ENCODE measurements around the gene GAL3ST3.
"Not testable (repeated sequence)": the region's sequence is repeated elsewhere in the genome, so short reads cannot be mapped to it uniquely, and the experiment has no call there.

The GAL3ST3 gene

DNA sequence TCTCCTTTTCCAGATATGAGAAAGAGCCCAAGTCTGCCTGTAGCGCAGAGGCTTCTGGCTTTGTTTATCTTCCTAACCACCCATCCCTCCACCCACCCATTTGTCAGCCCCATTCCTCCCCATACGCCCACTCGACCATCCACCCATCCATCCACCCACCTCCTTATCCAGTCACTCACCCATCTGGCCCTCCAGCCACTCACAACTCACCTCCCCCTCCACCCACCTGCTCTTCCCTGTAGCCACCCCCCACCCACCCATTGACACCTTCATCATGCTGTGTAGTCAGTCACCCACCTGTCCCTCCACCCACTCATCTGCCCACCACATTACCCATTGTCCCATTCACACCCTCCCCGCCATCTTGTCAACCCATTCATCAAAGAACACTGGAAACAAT lies 31.6 kb downstream of the GAL3ST3 start:
- no peak overlapping the region for H3K4me3 ChIP-seq (ENCODE audit: low read length)

DNA sequence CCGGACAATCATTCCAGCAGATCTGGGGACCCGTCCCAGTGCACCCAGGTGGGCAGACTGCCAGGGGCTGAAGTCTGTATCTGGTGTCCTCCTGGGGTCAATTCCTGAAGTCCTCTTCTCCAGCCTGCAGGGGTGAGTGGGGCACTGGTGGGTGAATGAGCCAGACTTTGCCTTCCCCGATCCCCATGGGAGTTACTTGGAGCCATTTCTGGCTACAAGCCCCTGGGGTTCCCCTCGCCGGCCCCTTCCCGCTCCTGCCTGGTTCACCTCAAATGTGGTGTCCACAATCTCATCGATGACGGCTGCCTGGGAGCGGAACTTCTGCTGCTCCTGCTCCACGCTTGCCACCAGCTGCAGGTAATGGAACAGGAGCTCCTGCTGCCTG lies 32.2 kb downstream of the GAL3ST3 start:
- no peak overlapping the region for H3K4me3 ChIP-seq (ENCODE audit: low read length)
- TF ChIP-seq ZNF274 (IDR thresholded peaks at IDR 0.05; ENCODE audit: low read depth, low read length), result no peak

More for the DNA sequence above, 31.6 kb downstream of the GAL3ST3 start:
- TF ChIP-seq ZNF274 (IDR thresholded peaks at IDR 0.05; ENCODE audit: low read depth, low read length), result no peak

DNA sequence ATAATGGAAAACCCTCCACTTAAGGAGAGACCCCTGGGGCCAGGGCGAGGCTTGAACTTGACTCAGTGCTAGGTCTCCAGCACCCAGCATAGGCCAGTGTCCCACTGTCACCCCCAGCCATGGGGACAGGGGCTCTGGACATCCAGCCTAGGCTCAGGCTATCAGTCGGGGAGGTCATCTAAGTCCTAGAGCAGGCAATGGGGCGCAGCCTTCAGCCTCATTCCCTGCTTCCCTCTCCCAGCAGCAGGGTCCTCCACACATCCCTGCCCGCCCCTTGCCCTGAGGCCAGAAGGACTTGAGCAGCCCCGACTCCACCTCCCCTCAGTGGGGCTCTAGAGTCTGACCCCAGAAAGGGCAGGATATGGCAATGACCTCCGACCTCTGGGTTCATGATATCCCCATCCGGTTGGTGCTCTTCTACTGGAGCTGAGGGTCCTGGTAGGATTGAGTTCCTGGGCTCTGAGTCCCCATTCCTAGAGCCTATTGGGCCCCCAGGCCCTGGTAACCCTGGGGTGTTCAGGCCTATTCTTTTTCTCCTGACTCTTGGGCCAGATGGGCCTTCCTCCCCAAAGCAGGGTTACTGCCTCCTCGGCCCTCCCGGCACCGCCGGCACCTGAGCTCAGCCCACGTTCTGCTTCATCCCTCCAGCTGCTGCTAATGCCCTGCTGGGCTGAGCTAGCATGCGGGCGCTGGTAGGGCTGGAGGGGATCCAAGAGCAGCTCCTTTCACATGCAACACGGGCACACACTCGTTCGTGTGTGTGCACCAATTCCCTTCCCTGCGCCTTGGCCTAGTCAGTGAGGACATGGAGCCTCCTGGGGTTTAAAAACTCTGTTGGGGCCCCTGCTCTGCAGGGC lies 32.8 kb downstream of the GAL3ST3 start:
- TF ChIP-seq ZNF274 (IDR thresholded peaks at IDR 0.05; ENCODE audit: low read depth, low read length), result no peak
- no peak overlapping the region for H3K4me3 ChIP-seq (ENCODE audit: low read length)

DNA sequence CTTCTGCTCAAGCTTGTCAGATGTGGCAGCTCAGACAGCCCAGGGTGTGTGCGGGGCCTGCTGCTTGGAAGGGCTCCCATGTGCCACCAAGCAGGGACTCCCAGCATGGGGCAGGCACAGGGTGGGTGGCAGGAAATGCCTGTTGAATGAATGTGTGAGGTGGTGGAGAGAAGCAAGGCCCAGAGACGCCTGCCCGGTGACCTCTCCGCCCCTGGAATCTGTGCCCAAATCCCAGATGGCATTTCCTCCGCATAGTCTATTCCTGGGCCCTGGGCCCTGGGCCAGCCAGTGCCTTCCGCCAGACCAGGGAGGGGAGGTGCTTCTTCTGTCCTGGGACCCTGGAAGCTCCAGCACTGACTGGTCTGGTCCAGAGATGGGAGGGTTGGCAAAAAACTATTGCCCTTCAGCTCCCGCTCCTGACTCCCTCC lies 33.5 kb downstream of the GAL3ST3 start:
- no peak overlapping the region for H3K4me3 ChIP-seq (ENCODE audit: low read length)
- TF ChIP-seq ZNF274 (IDR thresholded peaks at IDR 0.05; ENCODE audit: low read depth, low read length), result no peak

DNA sequence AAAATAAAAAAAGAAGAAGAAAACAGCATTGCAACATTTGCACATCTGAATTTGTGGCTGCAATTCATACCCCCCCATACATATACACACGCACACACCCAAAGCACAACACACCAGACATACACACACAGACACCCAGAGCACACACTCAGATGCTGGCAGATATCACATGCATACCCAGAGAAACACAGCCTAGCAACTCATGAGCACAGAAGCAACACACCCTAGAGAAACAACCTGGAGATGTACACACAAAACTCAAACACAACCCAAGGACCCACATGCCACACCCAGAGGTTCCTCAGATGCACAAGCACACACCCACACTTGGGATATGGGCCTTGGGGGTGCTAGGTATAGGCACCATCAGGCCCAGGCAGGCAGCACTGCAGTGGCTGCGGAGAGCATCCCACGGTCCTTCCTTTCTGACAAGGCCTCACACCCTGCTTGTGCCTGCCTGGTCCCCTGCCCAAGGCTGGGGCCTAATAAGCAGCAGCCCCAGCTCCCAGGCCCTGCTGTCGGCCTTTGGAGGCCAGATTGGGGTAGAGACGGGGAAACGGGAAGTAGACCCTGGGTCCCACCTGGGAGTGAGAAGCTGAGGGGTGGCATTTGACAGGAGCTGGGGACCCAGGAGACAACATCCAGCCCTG lies 34.0 kb downstream of the GAL3ST3 start:
- TF ChIP-seq ZNF274 (IDR thresholded peaks at IDR 0.05; ENCODE audit: low read depth, low read length), result no peak
- H3K4me3 ChIP-seq (ENCODE audit: low read length), result no peak overlapping the region

DNA sequence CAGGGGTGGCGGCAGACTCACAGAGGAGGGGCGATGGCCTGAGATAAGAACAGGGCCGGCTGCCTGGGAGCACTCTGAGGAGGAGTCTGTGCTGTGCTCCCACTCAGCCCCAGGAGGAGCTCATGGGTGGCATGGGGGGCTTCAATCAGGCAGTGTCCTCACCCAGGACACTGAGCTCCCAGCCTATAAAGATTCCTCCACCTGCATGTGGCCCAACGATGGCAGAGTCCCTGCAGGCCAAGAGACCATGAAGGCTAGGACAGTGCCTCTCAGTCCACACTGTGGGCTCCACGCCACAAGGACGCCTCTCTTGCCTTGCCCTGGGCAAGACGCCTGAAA lies 35.2 kb downstream of the GAL3ST3 start:
- H3K4me3 ChIP-seq (ENCODE audit: low read length), result no peak overlapping the region
- TF ChIP-seq ZNF274 (IDR thresholded peaks at IDR 0.05; ENCODE audit: low read depth, low read length), result no peak

DNA sequence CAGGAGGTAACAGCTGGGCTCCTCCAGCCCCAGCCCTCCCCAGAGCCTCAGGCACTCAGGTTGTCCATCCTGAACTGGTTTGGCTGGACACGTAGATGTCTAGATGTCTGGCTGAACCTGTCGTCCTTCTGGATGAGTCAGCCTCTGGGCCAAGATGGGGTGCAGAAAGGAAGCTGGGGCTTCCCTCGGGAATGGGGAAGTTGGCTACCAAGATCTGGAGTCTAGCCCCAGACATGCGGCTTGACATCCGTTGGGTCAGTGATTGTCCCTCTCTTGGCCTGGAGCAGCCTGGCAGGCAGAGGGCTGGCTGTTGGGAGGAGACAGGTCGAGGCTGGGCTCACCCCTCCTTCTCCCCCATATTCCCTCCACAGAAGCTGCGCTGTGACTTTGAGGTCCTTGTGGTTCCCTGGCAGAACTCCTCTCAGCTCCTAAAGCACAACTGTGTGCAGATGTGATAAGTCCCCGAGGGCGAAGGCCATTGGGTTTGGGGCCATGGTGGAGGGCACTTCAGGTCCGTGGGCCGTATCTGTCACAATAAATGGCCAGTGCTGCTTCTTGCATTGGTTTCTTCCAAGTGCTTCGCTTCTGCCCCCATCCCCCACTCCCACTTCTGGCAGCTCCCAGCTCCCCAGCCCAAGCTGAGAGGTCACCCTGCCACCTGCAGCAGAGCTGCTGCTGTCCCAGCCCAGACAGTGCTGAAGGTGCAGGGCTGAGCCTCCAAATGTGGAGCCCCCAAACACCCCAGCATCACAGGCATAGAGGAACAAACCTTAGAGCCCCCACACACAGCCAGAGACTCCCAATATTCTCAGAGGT lies 35.8 kb downstream of the GAL3ST3 start:
- no peak for TF ChIP-seq ZNF274 (IDR thresholded peaks at IDR 0.05; ENCODE audit: low read depth, low read length)
- H3K4me3 ChIP-seq (ENCODE audit: low read length), result no peak overlapping the region

DNA sequence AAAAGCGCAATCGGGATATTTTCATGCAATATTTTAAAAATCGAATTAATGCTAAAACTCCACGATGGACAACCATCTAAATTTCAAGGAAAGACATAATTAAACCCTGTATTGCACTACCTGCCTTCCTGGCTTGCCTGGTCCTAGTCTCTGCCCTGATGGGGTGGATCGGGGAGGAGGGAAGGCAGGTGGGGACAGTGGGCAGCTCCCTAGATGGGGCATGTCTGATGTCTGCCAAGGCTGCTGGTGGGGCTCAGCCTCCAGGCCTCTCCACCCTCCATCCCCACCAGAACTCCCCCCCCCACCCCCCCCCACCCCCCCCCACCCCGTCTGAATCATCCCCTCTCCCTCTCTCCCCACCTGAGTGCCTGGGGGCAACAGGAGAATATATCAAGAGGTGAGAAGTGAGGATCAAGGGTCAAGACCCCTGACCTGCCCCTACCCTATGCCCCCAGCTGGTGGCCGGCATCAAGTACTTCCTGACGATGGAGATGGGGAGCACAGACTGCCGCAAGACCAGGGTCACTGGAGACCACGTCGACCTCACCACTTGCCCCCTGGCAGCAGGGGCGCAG lies 36.5 kb downstream of the GAL3ST3 start:
- H3K4me3 ChIP-seq (ENCODE audit: low read length), result no peak overlapping the region
- no peak for TF ChIP-seq ZNF274 (IDR thresholded peaks at IDR 0.05; ENCODE audit: low read depth, low read length)

DNA sequence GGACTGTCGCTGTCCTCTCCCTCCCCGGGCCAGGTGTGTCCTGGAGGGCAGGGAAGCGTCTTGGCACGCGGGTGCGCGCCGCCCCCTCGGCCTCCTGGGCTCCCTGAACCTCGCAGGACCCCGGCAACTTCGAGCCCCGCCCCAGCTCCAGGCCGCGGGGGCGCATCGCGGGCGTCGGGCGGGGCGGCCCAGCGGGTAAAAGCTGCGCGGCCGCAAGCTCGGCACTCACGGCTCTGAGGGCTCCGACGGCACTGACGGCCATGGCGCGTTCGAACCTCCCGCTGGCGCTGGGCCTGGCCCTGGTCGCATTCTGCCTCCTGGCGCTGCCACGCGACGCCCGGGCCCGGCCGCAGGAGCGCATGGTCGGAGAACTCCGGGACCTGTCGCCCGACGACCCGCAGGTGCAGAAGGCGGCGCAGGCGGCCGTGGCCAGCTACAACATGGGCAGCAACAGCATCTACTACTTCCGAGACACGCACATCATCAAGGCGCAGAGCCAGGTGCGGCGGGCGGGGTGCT lies 37.1 kb downstream of the GAL3ST3 start, which contains the start of gene CST6:
CST6 (plus strand) TSS at position 224 of the 519 bp plus-strand sequence; CDS start at position 261, 37 bp downstream.
- TF ChIP-seq ZNF274 (IDR thresholded peaks at IDR 0.05; ENCODE audit: low read depth, low read length), result no peak
- no peak within 1 kb of the TSS for H3K4me3 ChIP-seq (ENCODE audit: low read length)

DNA sequence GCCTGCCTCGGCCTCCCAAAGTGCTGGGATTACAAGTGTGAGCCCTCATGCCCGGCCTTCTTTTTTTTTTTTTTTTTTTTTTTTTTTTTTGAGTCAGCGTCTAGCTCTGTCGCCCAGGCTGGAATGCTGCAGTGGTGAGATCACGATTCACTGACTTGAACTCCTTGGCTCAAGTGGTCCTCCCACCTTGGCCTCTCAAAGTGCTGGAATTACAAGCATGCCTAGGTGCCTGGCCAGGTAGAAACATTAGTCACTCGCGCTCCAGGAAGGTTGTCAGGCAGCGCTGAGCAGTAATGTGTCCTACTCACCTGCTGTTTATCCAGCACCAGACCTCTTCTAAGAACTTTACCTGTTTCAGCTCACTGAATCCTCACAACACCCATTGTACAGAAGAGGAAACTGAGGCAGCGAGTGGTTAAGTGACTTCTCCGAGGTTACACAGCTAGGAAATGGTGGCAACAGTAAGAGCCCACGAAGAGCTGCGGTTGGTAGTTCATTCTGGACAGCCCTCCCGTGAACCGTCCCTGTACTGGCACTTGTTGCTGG lies 37.6 kb downstream of the GAL3ST3 start:
- no peak for TF ChIP-seq ZNF274 (IDR thresholded peaks at IDR 0.05; ENCODE audit: low read depth, low read length)
- H3K4me3 ChIP-seq (ENCODE audit: low read length), result no peak overlapping the region

DNA sequence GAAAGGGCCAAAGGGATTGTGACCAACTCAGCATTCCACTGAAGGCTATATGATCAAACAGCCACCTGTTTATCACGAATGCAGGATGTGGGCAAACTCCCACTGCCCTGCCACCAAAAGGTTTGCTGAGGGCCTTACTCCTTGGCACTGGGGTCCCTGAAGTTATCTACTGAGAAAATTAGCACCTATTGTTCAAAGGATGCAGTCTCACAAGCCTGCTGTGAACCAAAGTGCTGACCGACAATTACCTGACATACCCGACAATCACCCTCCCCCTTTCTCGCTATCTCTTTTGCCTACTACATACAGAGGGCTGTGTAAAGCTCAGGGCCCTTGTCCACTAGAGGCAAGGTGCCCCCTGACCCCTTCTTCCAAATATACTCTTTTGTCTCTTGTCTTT lies 38.9 kb downstream of the GAL3ST3 start:
- not testable (repeated sequence) for H3K4me3 ChIP-seq (ENCODE audit: low read length)

DNA sequence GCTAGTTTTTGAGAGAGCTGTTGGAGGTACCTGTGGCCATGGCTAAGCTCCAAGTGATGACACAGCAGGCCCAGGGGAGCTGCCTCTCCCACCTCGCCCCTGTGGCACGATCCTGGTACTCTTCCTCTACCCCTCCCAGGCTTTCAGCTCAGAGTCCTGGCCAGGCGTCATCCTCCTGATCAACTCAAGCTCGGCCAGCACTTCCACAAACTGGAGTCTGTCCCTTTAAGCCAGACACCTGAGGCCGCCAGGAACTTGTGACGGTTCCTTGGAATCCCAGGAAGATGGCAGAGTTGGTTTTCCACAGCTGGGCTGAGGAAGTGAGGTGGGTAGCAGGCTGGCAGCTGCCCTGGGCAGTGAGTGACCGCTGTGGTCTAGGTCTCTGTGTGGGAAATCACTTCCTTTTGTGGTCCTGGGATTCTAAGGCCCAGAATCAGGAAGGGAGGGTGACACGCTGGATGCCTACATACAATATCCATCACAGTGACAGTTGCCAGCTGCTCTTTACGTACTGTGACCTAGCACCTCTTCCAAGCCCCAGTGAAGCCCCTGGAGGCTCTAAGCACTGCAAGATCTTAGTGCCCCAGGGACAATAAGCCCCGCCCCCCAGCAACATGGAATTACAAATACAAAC lies 40.4 kb downstream of the GAL3ST3 start:
- no peak overlapping the region for H3K4me3 ChIP-seq (ENCODE audit: low read length)
- TF ChIP-seq ZNF274 (IDR thresholded peaks at IDR 0.05; ENCODE audit: low read depth, low read length), result no peak

DNA sequence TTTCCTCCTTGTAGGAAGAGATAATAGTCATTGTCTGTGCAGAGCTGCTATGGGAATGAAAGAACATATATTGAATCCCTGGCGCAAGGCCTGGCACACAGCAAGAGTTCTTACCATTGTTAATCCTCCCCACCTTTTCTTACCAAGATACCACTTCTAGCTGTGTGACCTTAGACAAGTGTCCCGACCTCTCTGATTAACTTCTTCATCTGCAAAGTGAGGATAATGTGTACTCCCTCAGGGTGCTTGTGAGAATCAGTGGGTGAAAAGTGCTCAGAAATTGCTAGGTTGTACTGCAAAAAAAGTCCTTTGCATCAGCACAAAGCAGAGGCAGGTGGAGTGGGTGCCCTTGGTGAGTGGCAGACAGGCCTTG lies 40.9 kb downstream of the GAL3ST3 start:
- no peak overlapping the region for H3K4me3 ChIP-seq (ENCODE audit: low read length)
- TF ChIP-seq ZNF274 (IDR thresholded peaks at IDR 0.05; ENCODE audit: low read depth, low read length), result no peak
